ENCODE measurements around the gene CETN2. TPM values are rescaled to one million over a fixed set of nuclear protein-coding genes. Genes with fewer than 3 reads are reported as not detected.
A peak's percentile ranks its signal among the peaks of the same experiment; 100 is the strongest.

CETN2 gene
- total and polyA plus RNA-seq, 8 donors: 10.0 to 45.5 (median 29.9) TPM

DNA sequence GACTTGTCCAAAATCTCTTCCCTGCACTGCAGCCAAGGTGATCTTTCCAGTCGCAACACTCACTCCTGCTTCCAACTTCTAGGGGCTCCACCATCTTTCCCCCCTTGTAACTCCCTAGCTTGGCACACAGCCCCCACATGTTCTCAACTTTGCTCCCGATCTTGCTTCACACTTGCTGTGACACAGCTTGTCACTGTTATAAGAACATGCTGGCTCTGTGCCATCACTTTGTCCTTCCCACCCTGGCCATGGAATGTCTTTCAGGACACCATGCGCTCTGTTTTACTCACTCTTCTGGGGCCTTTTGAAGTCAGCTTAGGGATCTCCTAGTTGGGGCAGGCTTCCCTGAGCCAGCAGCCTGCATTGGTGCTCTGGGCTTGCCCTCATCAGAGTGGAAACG lies 2.8 kb upstream of the CETN2 start:
- peaks cover 0 to 8% (median 0%) of the 10 kb centered on the region in 4 donors for H3K9me3 ChIP-seq
- no peak for DNase-seq
- no peak for TF ChIP-seq POLR2AphosphoS5 (IDR thresholded peaks at IDR 0.05)
- no peak overlapping the region for H3K27ac ChIP-seq
- intact Hi-C loops (cut with DNase I; ENCODE audit: low total_unique reads): no loop called here
- peaks cover 0 to 13% (median 6%) of the 10 kb centered on the region in 4 donors for H3K36me3 ChIP-seq
- no peak overlapping the region for H3K4me3 ChIP-seq
- WGBS, 5 donors: 63 to 77% (median 71%) methylated on average over 3 to 4 of the region's 4 CpGs
- no peaks in the 10 kb centered on the region for H3K27me3 ChIP-seq
- H3K4me1 ChIP-seq: peaks cover 0 to 24% (median 19%) of the 10 kb centered on the region in 4 donors

DNA sequence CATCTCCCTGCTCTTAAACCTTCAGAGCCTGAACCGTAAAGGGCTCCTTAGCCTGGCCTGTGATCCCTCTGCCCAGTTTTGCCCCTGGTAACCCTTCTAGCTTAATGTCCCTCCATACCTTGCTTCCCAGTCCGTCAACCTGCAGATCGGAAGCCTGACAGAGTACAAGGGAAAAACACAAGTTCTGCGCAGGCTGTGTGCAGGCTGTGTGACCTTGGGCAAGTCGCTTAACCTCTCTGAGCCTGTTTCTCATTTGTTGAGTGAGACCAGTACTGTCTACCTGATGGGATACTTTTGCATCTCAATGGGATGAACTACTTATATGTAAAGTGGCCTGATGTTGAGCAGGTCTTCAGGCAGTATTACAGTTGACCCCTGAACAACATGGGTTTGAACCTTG lies 2.0 kb upstream of the CETN2 start:
- 89 to 100% (median 94%) methylated on average over 4 to 5 of the region's 5 CpGs for WGBS, 5 donors
- intact Hi-C loops (cut with DNase I; ENCODE audit: low total_unique reads): no loop called here
- H3K4me3 ChIP-seq: no peak overlapping the region
- H3K9me3 ChIP-seq: peaks cover 0 to 8% (median 0%) of the 10 kb centered on the region in 4 donors
- H3K27ac ChIP-seq: no peak overlapping the region
- H3K4me1 ChIP-seq: peaks cover 0 to 24% (median 19%) of the 10 kb centered on the region in 4 donors
- H3K27me3 ChIP-seq: no peaks in the 10 kb centered on the region
- TF ChIP-seq EP300 (IDR thresholded peaks at IDR 0.05) (no peak), POLR2AphosphoS5 (IDR thresholded peaks at IDR 0.05) (no peak), POLR2A (IDR thresholded peaks at IDR 0.05) (no peak)
- TF ChIP-seq, protein P1, sequence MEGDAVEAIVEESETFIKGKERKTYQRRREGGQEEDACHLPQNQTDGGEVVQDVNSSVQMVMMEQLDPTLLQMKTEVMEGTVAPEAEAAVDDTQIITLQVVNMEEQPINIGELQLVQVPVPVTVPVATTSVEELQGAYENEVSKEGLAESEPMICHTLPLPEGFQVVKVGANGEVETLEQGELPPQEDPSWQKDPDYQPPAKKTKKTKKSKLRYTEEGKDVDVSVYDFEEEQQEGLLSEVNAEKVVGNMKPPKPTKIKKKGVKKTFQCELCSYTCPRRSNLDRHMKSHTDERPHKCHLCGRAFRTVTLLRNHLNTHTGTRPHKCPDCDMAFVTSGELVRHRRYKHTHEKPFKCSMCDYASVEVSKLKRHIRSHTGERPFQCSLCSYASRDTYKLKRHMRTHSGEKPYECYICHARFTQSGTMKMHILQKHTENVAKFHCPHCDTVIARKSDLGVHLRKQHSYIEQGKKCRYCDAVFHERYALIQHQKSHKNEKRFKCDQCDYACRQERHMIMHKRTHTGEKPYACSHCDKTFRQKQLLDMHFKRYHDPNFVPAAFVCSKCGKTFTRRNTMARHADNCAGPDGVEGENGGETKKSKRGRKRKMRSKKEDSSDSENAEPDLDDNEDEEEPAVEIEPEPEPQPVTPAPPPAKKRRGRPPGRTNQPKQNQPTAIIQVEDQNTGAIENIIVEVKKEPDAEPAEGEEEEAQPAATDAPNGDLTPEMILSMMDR (IDR thresholded peaks at IDR 0.05): no peak
- H3K36me3 ChIP-seq: peaks cover 0 to 19% (median 13%) of the 10 kb centered on the region in 4 donors
- no peak for DNase-seq

DNA sequence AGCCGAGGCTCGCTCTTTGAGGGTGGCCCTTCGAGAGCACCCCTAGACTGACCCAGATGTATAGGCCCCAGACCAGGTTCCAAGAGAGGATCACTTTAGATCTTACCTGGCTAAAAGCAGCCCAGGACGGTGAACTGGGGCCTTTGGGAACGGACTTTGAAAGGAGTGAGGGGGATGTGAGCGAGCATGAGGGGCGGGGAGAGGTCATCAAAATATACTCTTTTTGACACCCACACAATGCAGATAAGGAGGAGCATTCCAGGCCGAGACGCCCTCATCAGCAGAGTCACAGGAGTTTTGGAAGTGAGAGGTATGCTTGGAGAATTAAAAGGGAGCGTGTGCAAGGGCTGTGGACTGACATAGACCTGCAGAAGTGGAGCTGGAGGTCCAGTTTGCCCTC lies 834 bp upstream of the CETN2 start:
- Histone ChIP-seq H3K36me3 (peaks cover 0 to 24% (median 14%) of the 10 kb centered on the region in 4 donors), H3K27ac (peak overlapping the region; percentile 24 to 81 (median 78)), H3K9me3 (peaks cover 0 to 8% (median 0%) of the 10 kb centered on the region in 4 donors), H3K4me1 (peaks cover 0 to 24% (median 19%) of the 10 kb centered on the region in 4 donors), H3K4me3 (peak overlapping the region; percentile 63 to 72 (median 67)), H3K27me3 (no peaks in the 10 kb centered on the region)
- no peak for TF ChIP-seq POLR2AphosphoS5 (IDR thresholded peaks at IDR 0.05)
- TF ChIP-seq EP300 (IDR thresholded peaks at IDR 0.05): no peak
- no peak for TF ChIP-seq POLR2A (IDR thresholded peaks at IDR 0.05)
- TF ChIP-seq, protein P1 (IDR thresholded peaks at IDR 0.05): no peak
- intact Hi-C loops (cut with DNase I; ENCODE audit: low total_unique reads): no loop called here
- WGBS, 5 donors: 2 to 35% (median 9%) methylated on average over 7 to 10 of the region's 10 CpGs
- DNase-seq: no peak

DNA sequence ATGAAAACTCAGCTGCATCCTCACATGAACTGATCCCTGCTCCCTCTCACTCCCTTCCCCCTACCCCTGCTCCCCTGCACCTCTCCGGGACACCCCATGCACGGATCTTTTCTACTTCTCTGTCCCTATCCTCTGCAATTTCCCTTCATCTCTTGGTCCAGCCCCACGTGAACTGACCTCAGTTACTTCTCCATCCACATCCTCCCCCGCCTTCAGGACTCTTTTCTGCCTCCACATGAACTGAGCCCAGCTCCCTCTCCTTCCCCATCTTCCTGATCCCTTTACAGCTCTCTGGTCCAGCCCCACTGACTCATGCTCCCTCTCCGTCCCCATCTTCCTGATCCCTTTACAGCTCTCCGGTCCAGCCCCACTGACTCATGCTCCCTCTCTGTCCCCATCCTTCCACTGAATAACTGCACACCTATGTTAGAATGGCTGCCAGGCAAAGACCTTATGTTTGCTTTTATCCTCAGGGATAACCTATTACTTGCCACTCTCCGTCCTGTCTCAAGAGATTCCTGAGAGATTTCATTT lies 5.6 kb downstream of the CETN2 start:
- WGBS, 5 donors: 50 to 52% (median 51%) methylated on average over 7 of the region's 7 CpGs
- Histone ChIP-seq H3K4me1 (peaks cover 0 to 6% (median 3%) of the 10 kb centered on the region in 4 donors), H3K9me3 (no peaks in the 10 kb centered on the region), H3K27ac (no peak overlapping the region), H3K36me3 (peaks cover 0 to 18% (median 10%) of the 10 kb centered on the region in 4 donors), H3K27me3 (peaks cover 0 to 3% (median 0%) of the 10 kb centered on the region in 3 donors), H3K4me3 (no peak overlapping the region)
- TF ChIP-seq, protein P1 (IDR thresholded peaks at IDR 0.05): no peak
- TF ChIP-seq POLR2A (IDR thresholded peaks at IDR 0.05): no peak
- TF ChIP-seq POLR2AphosphoS5 (IDR thresholded peaks at IDR 0.05): no peak
- TF ChIP-seq EP300 (IDR thresholded peaks at IDR 0.05): no peak
- no peak for DNase-seq
- intact Hi-C loops (cut with DNase I; ENCODE audit: low total_unique reads): no loop called here

DNA sequence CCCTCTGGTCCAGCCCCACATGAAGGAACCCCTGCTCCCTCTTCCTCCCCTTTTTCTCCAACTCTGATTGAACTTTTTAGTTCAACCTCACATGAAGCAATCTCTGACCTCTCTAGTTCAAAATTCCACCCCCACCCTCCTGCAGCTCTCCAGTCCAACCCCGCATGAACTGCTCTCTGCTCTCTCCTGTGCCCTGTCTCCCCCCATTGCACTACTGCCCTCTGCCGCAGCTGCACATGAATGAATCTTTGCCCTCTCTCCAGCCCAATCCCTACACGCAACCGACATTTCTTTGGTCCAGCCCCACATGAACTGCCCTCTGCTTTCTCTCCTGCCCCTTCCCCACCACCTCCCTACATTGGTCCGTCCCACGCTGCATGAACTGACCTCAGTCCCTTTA lies 6.9 kb downstream of the CETN2 start:
- Histone ChIP-seq H3K27me3 (peaks cover 0 to 3% (median 0%) of the 10 kb centered on the region in 3 donors), H3K4me1 (no peaks in the 10 kb centered on the region)
- 50 to 62% (median 58%) methylated on average over 6 of the region's 6 CpGs for WGBS, 5 donors

More for the DNA sequence above, 6.9 kb downstream of the CETN2 start:
- Histone ChIP-seq H3K27ac (no peak overlapping the region), H3K36me3 (peaks cover 0 to 16% (median 9%) of the 10 kb centered on the region in 4 donors), H3K9me3 (no peaks in the 10 kb centered on the region), H3K4me3 (no peak overlapping the region)
- intact Hi-C loops (cut with DNase I; ENCODE audit: low total_unique reads): no loop called here
- no peak for DNase-seq
- TF ChIP-seq POLR2A (IDR thresholded peaks at IDR 0.05) (no peak), POLR2AphosphoS5 (IDR thresholded peaks at IDR 0.05) (no peak), EP300 (IDR thresholded peaks at IDR 0.05) (no peak)
- TF ChIP-seq, protein P1 (IDR thresholded peaks at IDR 0.05): no peak
